GM18505 (cell line): Measurements from ENCODE around the gene ENTPD6.

Experiments used
- ATAC-seq: cut with Tn5 transposase; IDR thresholded peaks from one replicate; pipeline ENCODE4 v1.9.1; 2021; ENCODE audit not compliant: unreplicated experiment
- POLR2A ChIP-seq: IDR thresholded peaks from 4 replicates; pipeline ENCODE4 v1.6.1; 2011; ENCODE audit warnings: borderline replicate concordance; ENCODE audit not compliant: insufficient read depth, insufficient read length; ENCODE audit errors: extremely low read depth

ENTPD6 gene

GRCh38 chr20:25251558-25251957 is 56.0 kb downstream of the ENTPD6 start:
- no peak for ATAC-seq

GRCh38 chr20:25252230-25252651 is 56.7 kb downstream of the ENTPD6 start:
- TF ChIP-seq POLR2A, result no peak
- no peak for ATAC-seq

More at GRCh38 chr20:25251558-25251957, 56.0 kb downstream of the ENTPD6 start:
- TF ChIP-seq POLR2A, result no peak

GRCh38 chr20:25252686-25253421 is 57.3 kb downstream of the ENTPD6 start:
- no peak for TF ChIP-seq POLR2A

GRCh38 chr20:25253606-25254275 is 58.2 kb downstream of the ENTPD6 start:
- no peak for TF ChIP-seq POLR2A
- ATAC-seq, result no peak

More at GRCh38 chr20:25252686-25253421, 57.3 kb downstream of the ENTPD6 start:
- ATAC-seq, result no peak

- no peak for ATAC-seq
- TF ChIP-seq POLR2A, result no peak
Measured at GRCh38 chr20:25254571-25254970, 59.1 kb downstream of the ENTPD6 start.

GRCh38 chr20:25254986-25255680 is 59.6 kb downstream of the ENTPD6 start:
- no peak for TF ChIP-seq POLR2A
- no peak for ATAC-seq

GRCh38 chr20:25256226-25256859 is 60.8 kb downstream of the ENTPD6 start:
- TF ChIP-seq POLR2A, result no peak
- no peak for ATAC-seq

- no peak for ATAC-seq
- no peak for TF ChIP-seq POLR2A
Measured at GRCh38 chr20:25257130-25257529, 61.6 kb downstream of the ENTPD6 start.

- no peak for ATAC-seq
- TF ChIP-seq POLR2A, result no peak
Measured at GRCh38 chr20:25257756-25258475, 62.4 kb downstream of the ENTPD6 start.

GRCh38 chr20:25258476-25258805 is 62.9 kb downstream of the ENTPD6 start:
- no peak for ATAC-seq
- no peak for TF ChIP-seq POLR2A

- no peak for TF ChIP-seq POLR2A
- ATAC-seq, result no peak
Measured at GRCh38 chr20:25258828-25259227, 63.3 kb downstream of the ENTPD6 start.

- no peak for ATAC-seq
- no peak for TF ChIP-seq POLR2A
Measured at GRCh38 chr20:25259358-25259757, 63.8 kb downstream of the ENTPD6 start.
